OCI-LY3 (cell line): ENCODE results near the gene RPUSD4.

ENCODE experiments used
- H2AFZ ChIP-seq: fragments of 200-600, 300-600 bp; shearing (Covaris generic); 2 replicates; pipeline ENCODE4 v1.6.0; 2014; ENCODE audit warnings: antibody characterized with exemption, low read depth, low read length
- H3K27ac ChIP-seq: fragments of 200-600, 300-600 bp; sonication (generic); 2 replicates; pipeline ENCODE4 v1.5.1; 2014; ENCODE audit warnings: mild to moderate bottlenecking, low read length, moderate library complexity, mixed read lengths
- H3K27me3 ChIP-seq: fragments of 200-600, 300-600 bp; sonication (generic); 2 replicates; pipeline ENCODE4 v1.6.1; 2014; ENCODE audit warnings: low read depth, low read length, mixed read lengths
- H3K36me3 ChIP-seq: fragments of 200-600, 300-600 bp; sonication (generic); replicated peaks from 2 replicates; pipeline ENCODE3; 2014; ENCODE audit warnings: low read depth, low read length, mixed read lengths
- H3K4me1 ChIP-seq: fragments of 300-600, 200-600 bp; sonication (generic); 2 replicates; pipeline ENCODE4 v1.6.1; 2014; ENCODE audit warnings: low read length, mixed read lengths
- H3K4me2 ChIP-seq: fragments of 200-600, 300-600 bp; sonication (generic); 2 replicates; pipeline ENCODE4 v1.6.1; 2014; ENCODE audit warnings: low read length, mixed read lengths
- H3K4me3 ChIP-seq: fragments of 300-600, 200-600 bp; sonication (generic); 2 replicates; pipeline ENCODE4 v1.5.1; 2014; ENCODE audit warnings: antibody characterized with exemption, mild to moderate bottlenecking, low read length, moderate library complexity
- H3K79me2 ChIP-seq: fragments of 300-600, 200-600 bp; shearing (Covaris generic); 2 replicates; pipeline ENCODE4 v1.6.1; 2014; ENCODE audit warnings: mild to moderate bottlenecking, low read length, mixed read lengths
- H3K9ac ChIP-seq: fragments of 300-600, 200-600 bp; shearing (Covaris generic); 2 replicates; pipeline ENCODE4 v1.6.0; 2014; ENCODE audit warnings: mild to moderate bottlenecking, low read length, moderate library complexity
- H3K9me3 ChIP-seq: fragments of 200-600, 300-600 bp; shearing (Covaris generic); 2 replicates; pipeline ENCODE4 v1.6.1; 2014; ENCODE audit warnings: low read length, mixed read lengths; ENCODE audit not compliant: insufficient read depth
- H4K20me1 ChIP-seq: fragments of 200-600, 300-600 bp; sonication (generic); 2 replicates; pipeline ENCODE4 v1.6.1; 2016; ENCODE audit warnings: low read length, mixed read lengths; ENCODE audit not compliant: insufficient read depth
- CTCF ChIP-seq: fragments of 200-600, 300-600 bp; sonication (generic); IDR thresholded peaks from 2 replicates; pipeline ENCODE4 v1.5.1; 2014; ENCODE audit warnings: antibody characterized with exemption, low read length, low read depth
- EZH2phosphoT487 ChIP-seq: fragments of 200-600 bp; shearing (Covaris generic); IDR thresholded peaks from 2 replicates; pipeline ENCODE4 v1.6.1; 2018; ENCODE audit warnings: antibody characterized with exemption, mixed run types, low read depth

RPUSD4 gene

DNA sequence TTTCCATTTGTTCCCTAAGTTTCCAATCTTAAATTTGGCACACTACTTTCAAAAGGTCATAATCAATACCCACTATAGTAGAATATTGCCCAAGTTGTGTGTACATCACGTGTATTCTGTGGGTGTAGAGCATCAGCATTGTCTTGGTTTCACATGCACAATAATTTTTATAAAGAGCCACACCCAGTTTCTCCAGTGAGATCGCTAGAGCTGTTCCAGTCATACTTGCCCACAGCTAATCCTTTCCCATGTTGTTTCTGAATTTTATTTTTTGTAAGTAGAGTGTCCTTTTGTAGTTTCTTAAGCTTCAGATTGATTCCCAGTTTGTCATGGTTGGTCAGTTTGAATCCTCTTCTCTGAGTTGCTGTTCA is 13.8 kb upstream of the RPUSD4 start:
- H3K4me1 ChIP-seq, result no peaks in the 10 kb centered on the region
- TF ChIP-seq EZH2phosphoT487 (no peak), CTCF (no peak)
- H2AFZ ChIP-seq, result no peak overlapping the region
- no peak overlapping the region for H3K4me3 ChIP-seq
- H3K79me2 ChIP-seq, result peaks cover 19% of the 10 kb centered on the region
- no peaks in the 10 kb centered on the region for H3K36me3 ChIP-seq
- no peaks in the 10 kb centered on the region for H3K27me3 ChIP-seq
- no peaks in the 10 kb centered on the region for H4K20me1 ChIP-seq
- H3K27ac ChIP-seq, result no peak overlapping the region
- H3K9me3 ChIP-seq, result no peaks in the 10 kb centered on the region
- H3K9ac ChIP-seq, result no peak overlapping the region
- H3K4me2 ChIP-seq, result no peak overlapping the region

- H3K27ac ChIP-seq, result no peak overlapping the region
- H3K4me3 ChIP-seq, result no peak overlapping the region
- no peaks in the 10 kb centered on the region for H3K36me3 ChIP-seq
- H4K20me1 ChIP-seq, result no peaks in the 10 kb centered on the region
- H3K4me1 ChIP-seq, result no peaks in the 10 kb centered on the region
- H2AFZ ChIP-seq, result no peak overlapping the region
- peaks cover 24% of the 10 kb centered on the region for H3K79me2 ChIP-seq
- H3K9ac ChIP-seq, result no peak overlapping the region
- H3K27me3 ChIP-seq, result no peaks in the 10 kb centered on the region
- no peak for TF ChIP-seq EZH2phosphoT487
- TF ChIP-seq CTCF, result no peak
- no peak overlapping the region for H3K4me2 ChIP-seq
- no peaks in the 10 kb centered on the region for H3K9me3 ChIP-seq
Observed at GRCh38 chr11:126224647-126225294, 13.3 kb upstream of the RPUSD4 start.

DNA sequence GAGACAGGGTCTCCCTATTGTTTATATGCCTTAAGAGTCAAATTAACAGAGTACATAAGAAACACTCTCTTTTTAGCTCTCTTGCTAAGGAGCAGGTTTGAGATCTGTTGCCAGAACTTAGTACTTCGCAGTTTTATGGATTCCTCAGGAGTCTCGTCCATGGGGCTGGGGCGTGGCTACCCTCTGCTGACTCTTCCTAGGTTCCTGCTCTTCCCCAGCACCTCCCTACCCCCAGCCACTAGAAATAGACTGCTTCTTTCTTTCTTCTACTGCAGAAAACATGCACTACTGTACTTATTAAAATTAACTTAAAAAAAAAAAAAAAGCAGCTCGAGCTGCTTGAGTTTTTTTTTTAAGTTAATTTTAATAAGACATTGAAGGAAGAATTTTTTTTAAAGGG is 8.1 kb upstream of the RPUSD4 start:
- Histone ChIP-seq H3K27me3 (no peaks in the 10 kb centered on the region), H4K20me1 (no peaks in the 10 kb centered on the region), H2AFZ (no peak overlapping the region), H3K36me3 (no peaks in the 10 kb centered on the region), H3K9me3 (no peaks in the 10 kb centered on the region), H3K4me1 (no peaks in the 10 kb centered on the region), H3K79me2 (peaks cover 60% of the 10 kb centered on the region), H3K27ac (no peak overlapping the region), H3K9ac (no peak overlapping the region), H3K4me3 (no peak overlapping the region), H3K4me2 (no peak overlapping the region)
- TF ChIP-seq CTCF, result no peak
- TF ChIP-seq EZH2phosphoT487, result no peak

DNA sequence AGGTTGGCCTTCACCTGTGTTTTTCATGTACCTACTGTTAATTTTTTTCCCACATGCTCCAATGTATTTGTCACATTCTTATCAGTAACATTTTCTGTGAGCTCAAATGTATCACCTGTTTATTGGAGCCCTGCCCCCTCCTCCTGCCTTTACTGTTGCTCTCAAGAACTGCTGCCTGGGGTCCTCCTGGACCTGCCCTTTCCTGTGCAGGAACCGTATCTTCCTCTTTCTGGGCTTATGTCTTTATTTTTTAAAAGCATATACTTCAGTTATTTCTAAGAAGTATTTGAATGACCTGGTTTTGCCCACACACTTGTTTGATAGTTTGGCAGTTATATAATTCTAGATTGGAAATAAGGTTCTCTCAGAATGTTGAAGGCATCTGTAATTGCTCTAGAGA is 6.0 kb upstream of the RPUSD4 start:
- no peaks in the 10 kb centered on the region for H3K9me3 ChIP-seq
- peaks cover 58% of the 10 kb centered on the region for H3K79me2 ChIP-seq
- H3K27me3 ChIP-seq, result no peaks in the 10 kb centered on the region
- H3K27ac ChIP-seq, result no peak overlapping the region
- H4K20me1 ChIP-seq, result no peaks in the 10 kb centered on the region
- H3K9ac ChIP-seq, result no peak overlapping the region
- no peaks in the 10 kb centered on the region for H3K36me3 ChIP-seq
- H3K4me1 ChIP-seq, result peaks cover 3% of the 10 kb centered on the region
- TF ChIP-seq CTCF (no peak), EZH2phosphoT487 (no peak)
- H3K4me2 ChIP-seq, result no peak overlapping the region
- no peak overlapping the region for H3K4me3 ChIP-seq
- H2AFZ ChIP-seq, result no peak overlapping the region
